GM12875 (cell line): ENCODE results near the gene TPI1.
"Not testable (repeated sequence)": the region's sequence is repeated elsewhere in the genome, so short reads cannot be mapped to it uniquely, and the experiment has no call there.

Source experiments
- H3K4me3 ChIP-seq: one replicate; pipeline ENCODE4 v1.5.1; 2011; ENCODE audit warnings: low read depth, low read length, control low read depth
- TF ChIP-seq, protein P1 (sequence below): IDR thresholded peaks from 2 replicates; pipeline ENCODE4 v1.5.1; 2011; ENCODE audit warnings: low read depth, mild to moderate bottlenecking, control low read depth, inconsistent platforms, low read length, moderate library complexity, borderline replicate concordance; ENCODE audit not compliant: insufficient read depth

Gene TPI1

DNA sequence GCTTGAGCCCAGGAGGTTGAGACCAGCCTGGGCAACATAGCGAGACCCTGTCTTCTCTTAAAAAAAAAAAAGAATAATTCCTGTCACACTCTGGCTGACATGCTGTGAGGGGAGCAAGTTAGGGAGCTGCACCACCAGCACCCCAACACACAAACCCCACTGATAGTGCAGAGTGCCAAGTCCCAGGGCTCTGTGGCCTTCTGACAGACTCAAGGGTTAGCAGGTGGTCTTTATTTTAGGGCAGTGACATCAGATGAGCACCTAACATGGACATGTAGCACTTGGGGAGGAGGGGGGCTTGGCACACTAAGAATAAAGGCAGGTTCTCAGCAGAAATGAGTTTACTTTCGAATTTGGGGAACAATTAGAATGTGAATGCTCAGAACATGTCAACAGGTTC, 8.5 kb upstream of the TPI1 start:
- TF ChIP-seq, protein P1, sequence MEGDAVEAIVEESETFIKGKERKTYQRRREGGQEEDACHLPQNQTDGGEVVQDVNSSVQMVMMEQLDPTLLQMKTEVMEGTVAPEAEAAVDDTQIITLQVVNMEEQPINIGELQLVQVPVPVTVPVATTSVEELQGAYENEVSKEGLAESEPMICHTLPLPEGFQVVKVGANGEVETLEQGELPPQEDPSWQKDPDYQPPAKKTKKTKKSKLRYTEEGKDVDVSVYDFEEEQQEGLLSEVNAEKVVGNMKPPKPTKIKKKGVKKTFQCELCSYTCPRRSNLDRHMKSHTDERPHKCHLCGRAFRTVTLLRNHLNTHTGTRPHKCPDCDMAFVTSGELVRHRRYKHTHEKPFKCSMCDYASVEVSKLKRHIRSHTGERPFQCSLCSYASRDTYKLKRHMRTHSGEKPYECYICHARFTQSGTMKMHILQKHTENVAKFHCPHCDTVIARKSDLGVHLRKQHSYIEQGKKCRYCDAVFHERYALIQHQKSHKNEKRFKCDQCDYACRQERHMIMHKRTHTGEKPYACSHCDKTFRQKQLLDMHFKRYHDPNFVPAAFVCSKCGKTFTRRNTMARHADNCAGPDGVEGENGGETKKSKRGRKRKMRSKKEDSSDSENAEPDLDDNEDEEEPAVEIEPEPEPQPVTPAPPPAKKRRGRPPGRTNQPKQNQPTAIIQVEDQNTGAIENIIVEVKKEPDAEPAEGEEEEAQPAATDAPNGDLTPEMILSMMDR: no peak

DNA sequence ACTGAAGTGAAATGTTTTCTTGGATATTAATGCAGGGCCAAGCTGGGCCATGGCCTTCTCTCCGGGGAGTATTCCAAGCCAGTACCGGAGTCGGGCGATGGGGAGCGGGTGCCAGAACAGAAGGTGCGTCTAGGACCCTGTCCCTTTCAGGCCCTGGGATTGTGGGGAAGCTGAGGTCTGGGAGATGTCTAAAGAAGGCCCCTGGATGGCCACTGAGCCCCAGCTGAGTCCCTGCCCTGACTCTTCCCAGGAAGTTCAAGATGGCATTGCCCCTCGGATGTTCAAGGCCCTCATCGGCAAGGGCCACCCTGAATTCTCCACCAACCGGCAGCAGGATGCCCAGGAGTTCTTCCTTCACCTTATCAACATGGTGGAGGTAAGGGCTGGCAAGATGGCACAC, 7.2 kb upstream of the TPI1 start:
- no peak overlapping the region for H3K4me3 ChIP-seq
- TF ChIP-seq, protein P1: no peak

More for the DNA sequence above, 8.5 kb upstream of the TPI1 start:
- no peak overlapping the region for H3K4me3 ChIP-seq

DNA sequence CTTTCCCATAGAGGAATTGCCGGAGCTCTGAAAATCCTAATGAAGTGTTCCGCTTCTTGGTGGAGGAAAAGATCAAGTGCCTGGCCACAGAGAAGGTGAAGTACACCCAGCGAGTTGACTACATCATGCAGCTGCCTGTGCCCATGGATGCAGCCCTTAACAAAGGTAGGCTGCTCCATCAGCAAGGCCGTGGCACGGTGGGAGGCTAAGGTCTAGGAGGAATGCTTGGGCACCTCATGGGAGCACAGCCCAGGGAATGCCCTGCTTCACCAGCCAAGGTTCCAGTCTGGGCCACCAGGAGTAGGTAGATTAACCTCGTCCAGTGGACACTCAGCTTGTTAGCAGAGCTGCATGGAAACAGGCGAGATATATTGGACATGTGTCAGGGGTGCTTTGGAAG, 6.4 kb upstream of the TPI1 start:
- TF ChIP-seq, protein P1: no peak
- no peak overlapping the region for H3K4me3 ChIP-seq

DNA sequence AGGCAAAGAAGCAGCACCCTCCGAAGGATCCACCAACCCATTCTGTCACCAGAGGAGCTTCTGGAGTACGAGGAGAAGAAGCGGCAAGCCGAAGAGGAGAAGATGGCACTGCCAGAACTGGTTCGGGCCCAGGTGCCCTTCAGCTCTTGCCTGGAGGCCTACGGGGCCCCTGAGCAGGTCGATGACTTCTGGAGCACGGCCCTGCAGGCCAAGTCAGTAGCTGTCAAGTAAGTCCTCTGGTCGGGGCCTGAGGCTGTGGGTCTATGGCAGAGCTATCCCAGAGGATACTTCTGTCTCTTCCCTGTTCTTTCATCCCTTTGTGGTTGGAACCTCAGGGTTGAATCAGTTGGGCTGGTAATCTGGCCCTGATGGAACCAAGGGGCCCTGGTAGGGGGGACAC, 5.9 kb upstream of the TPI1 start:
- TF ChIP-seq, protein P1: no peak

DNA sequence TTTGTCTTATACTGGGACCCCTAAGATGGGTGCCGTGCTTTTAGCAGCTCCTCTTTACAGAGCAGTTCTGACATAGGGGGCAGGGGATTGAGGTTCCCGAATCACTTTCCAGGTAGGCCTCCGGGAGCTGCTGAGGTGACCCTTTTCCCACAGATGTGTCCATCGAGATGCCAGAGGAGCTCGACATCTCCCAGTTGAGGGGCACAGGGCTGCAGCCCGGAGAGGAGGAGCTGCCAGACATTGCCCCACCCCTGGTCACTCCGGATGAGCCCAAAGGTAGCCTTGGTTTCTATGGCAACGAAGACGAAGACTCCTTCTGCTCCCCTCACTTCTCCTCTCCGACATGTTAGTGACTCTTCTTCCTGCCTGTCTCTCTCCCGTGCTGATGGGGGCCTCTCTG, 4.3 kb upstream of the TPI1 start:
- TF ChIP-seq, protein P1: no peak

More for the DNA sequence above, 5.9 kb upstream of the TPI1 start:
- no peak overlapping the region for H3K4me3 ChIP-seq

DNA sequence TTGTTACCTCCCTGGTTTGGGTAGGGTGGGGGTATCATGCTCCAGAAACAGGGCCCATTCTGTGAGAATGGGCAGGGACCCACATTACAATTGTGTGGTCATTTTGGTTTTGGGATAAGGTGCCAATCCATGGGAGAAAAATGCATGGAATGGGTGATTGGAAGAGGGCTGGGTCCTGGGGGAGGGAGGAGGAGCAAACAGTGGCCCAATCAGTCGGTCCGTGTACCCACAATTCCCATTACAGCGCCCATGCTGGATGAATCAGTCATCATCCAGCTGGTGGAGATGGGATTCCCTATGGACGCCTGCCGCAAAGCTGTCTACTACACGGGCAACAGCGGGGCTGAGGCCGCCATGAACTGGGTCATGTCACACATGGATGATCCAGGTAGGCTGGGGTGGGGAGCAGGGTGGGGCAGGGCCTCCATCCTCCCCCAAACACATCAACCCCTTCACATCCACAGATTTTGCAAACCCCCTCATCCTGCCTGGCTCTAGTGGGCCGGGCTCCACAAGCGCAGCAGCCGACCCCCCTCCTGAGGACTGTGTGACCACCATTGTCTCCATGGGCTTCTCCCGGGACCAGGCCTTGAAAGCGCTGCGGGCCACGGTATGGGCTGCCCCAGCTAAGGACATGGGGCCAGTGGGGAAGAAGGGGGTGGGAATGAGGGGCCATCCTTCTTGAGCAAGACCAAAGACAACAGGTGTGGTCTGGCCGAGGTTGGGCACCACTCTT, 3.6 kb upstream of the TPI1 start:
- H3K4me3 ChIP-seq: no peak overlapping the region
- TF ChIP-seq, protein P1: no peak

More for the DNA sequence above, 4.3 kb upstream of the TPI1 start:
- H3K4me3 ChIP-seq: no peak overlapping the region

DNA sequence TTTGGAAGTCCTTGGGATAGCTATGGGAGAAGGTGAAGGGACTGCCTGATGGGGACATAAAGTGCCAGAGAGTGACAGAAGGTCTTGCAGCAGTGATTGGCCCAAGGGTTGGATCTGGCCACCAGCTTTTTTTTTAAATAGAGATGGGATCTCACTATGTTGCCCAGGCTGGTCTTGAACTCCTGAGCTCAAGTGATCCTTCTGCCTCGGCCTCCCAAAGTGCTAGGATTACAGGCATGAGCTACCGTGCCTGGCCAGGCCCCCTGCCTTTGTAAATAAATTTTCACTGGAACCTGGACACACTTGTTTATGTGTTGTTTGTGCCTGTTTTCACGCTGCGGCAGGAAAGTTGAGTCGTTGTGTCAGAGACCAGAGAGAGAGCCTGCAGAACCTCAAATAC, 2.0 kb upstream of the TPI1 start:
- not testable (repeated sequence) for H3K4me3 ChIP-seq
